Cardiac muscle cell (in vitro differentiated cells and primary cell): Measurements from ENCODE around the gene CEL. TPM values are rescaled to one million over a fixed set of nuclear protein-coding genes. Genes with fewer than 3 reads are reported as not detected.
"Not testable (repeated sequence)": the region's sequence is repeated elsewhere in the genome, so short reads cannot be mapped to it uniquely, and the experiment has no call there.

ENCODE experiments used
- DNase-seq, 2 donors: peaks; one replicate each; pipeline versions ENCODE4 v3.0.0 to v3.0.0-alpha.2; 2010 to 2017; ENCODE audit warnings: low read depth in 1 of 2, low spot score in 1 of 2
- H3K27ac ChIP-seq: fragments of 200-600 bp; sonication (generic); 2 replicates; pipeline ENCODE4 v1.5.1; 2016
- H3K27me3 ChIP-seq: fragments of 200-600 bp; sonication (generic); 2 replicates; pipeline ENCODE4 v1.6.0; 2016; ENCODE audit warnings: control low read depth
- H3K36me3 ChIP-seq: fragments of 200-600 bp; sonication (generic); 2 replicates; pipeline ENCODE4 v1.5.1; 2016; ENCODE audit warnings: control low read depth
- H3K4me1 ChIP-seq: fragments of 200-600 bp; sonication (generic); 2 replicates; pipeline ENCODE4 v1.8.1; 2017; ENCODE audit warnings: low read depth, mild to moderate bottlenecking, mixed run types
- H3K4me3 ChIP-seq: fragments of 200-600 bp; sonication (generic); 2 replicates; pipeline ENCODE4 v1.5.1; 2016; ENCODE audit warnings: mild to moderate bottlenecking
- H3K9me3 ChIP-seq: fragments of 200-600 bp; sonication (generic); 2 replicates; pipeline ENCODE4 v1.5.1; 2017; ENCODE audit warnings: low read depth, mild to moderate bottlenecking, control low read depth
- CTCF ChIP-seq: IDR thresholded peaks from 2 replicates; pipeline ENCODE4 v1.5.1; 2012; ENCODE audit warnings: low read depth, mild to moderate bottlenecking, low read length
- polyA plus RNA-seq: library from polyadenylated mRNA; unstranded; fragments of >200 nt; fragmentation: Nextera tagmentation; extraction: Ambion mirVana; gene quantifications from 2 replicates; pipeline ENCODE4 v1.2.1, GENCODE V29; 2016
- total RNA-seq: library from RNA; depleted of rRNA; stranded (reverse); fragments of >200 nt; gene quantifications from 2 replicates; pipeline ENCODE4 v1.2.3, GENCODE V29; 2016

CEL gene
- total and polyA plus RNA-seq, 2 experiments from 2014 or later, result 0.73 to 1.1 TPM

GRCh38 chr9:133090187-133090586 lies 28.4 kb downstream of the CEL start:
- Histone ChIP-seq H3K4me3 (no peak overlapping the region), H3K9me3 (no peaks in the 10 kb centered on the region), H3K4me1 (peaks cover 6% of the 10 kb centered on the region), H3K36me3 (no peaks in the 10 kb centered on the region), H3K27ac (peak overlapping the region; percentile 43), H3K27me3 (no peaks in the 10 kb centered on the region)
- TF ChIP-seq CTCF, result no peak
- DNase-seq, result no peak

GRCh38 chr9:133090752-133091385 lies 29.1 kb downstream of the CEL start:
- TF ChIP-seq CTCF, result no peak
- Histone ChIP-seq H3K36me3 (no peaks in the 10 kb centered on the region), H3K9me3 (no peaks in the 10 kb centered on the region), H3K27ac (no peak overlapping the region), H3K4me1 (peaks cover 6% of the 10 kb centered on the region), H3K27me3 (no peaks in the 10 kb centered on the region), H3K4me3 (no peak overlapping the region)
- DNase-seq, result no peak

GRCh38 chr9:133094351-133094750 lies 32.6 kb downstream of the CEL start:
- H3K27me3 ChIP-seq, H3K9me3 ChIP-seq, H3K36me3 ChIP-seq, DNase-seq, H3K4me1 ChIP-seq, H3K27ac ChIP-seq, H3K4me3 ChIP-seq: not testable (repeated sequence)

GRCh38 chr9:133094842-133095393 lies 33.1 kb downstream of the CEL start:
- DNase-seq, result no peak
- H3K9me3 ChIP-seq, result no peaks in the 10 kb centered on the region
- no peak overlapping the region for H3K27ac ChIP-seq
- no peaks in the 10 kb centered on the region for H3K27me3 ChIP-seq
- H3K36me3 ChIP-seq, result peaks cover 12% of the 10 kb centered on the region
- no peak for TF ChIP-seq CTCF
- no peak overlapping the region for H3K4me3 ChIP-seq
- peaks cover 6% of the 10 kb centered on the region for H3K4me1 ChIP-seq

GRCh38 chr9:133098104-133098754 lies 36.4 kb downstream of the CEL start:
- DNase-seq, result no peak
- Histone ChIP-seq H3K36me3 (peaks cover 32% of the 10 kb centered on the region), H3K27ac (no peak overlapping the region), H3K4me3 (no peak overlapping the region), H3K27me3 (no peaks in the 10 kb centered on the region), H3K4me1 (no peaks in the 10 kb centered on the region), H3K9me3 (no peaks in the 10 kb centered on the region)
- TF ChIP-seq CTCF, result no peak

- TF ChIP-seq CTCF, result no peak
- H3K9me3 ChIP-seq, result no peaks in the 10 kb centered on the region
- no peaks in the 10 kb centered on the region for H3K27me3 ChIP-seq
- H3K36me3 ChIP-seq, result peaks cover 32% of the 10 kb centered on the region
- no peak overlapping the region for H3K27ac ChIP-seq
- DNase-seq, result no peak
- H3K4me1 ChIP-seq, result no peaks in the 10 kb centered on the region
- H3K4me3 ChIP-seq, result no peak overlapping the region
Measured at GRCh38 chr9:133098871-133099270, 37.1 kb downstream of the CEL start.
